ENCODE data around the gene ZBTB16. TPM values are rescaled to one million over a fixed set of nuclear protein-coding genes. Genes with fewer than 3 reads are reported as not detected.

Gene ZBTB16
- total and polyA plus RNA-seq, 2 of the 4 experiments (the other 2 are of a cell fraction): not detected

DNA sequence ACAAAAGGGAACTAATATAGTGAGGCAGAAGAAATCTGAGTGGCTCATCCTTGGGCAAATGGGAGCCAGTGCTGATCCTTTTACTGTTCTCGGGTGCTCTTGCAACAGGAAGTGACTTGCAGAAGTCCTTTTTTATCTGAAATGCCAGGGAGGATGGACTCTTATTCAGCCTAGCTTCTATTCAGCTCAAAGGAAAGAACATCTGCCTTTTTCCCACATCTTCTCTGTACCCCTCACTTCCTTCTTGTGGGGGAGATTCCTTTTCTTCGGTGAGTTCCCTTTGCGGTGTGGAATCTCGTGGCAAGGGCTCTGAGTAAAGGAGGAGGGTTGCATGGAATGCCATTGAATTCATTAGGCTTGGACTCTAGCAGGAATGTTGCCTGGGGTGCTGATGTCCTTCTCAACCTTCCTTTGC, 76.2 kb downstream of the ZBTB16 start:
- H3K4me2 ChIP-seq (ENCODE audit: low read depth, low read length): no peak overlapping the region
- no peak overlapping the region for H2BK5ac ChIP-seq (ENCODE audit: low read depth, low read length, poor library complexity, severe bottlenecking)
- POLR2A ChIA-PET (ENCODE audit: unreplicated experiment): no interaction called here
- no peak overlapping the region for H4K5ac ChIP-seq (ENCODE audit: low read depth, low read length)
- H4K20me1 ChIP-seq (ENCODE audit: insufficient read depth, low read length): no peaks in the 10 kb centered on the region
- H3K18ac ChIP-seq (ENCODE audit: low read depth, low read length): no peak overlapping the region
- H3K23ac ChIP-seq (ENCODE audit: low read depth, low read length): no peak overlapping the region
- H2AFZ ChIP-seq (replicated peaks; ENCODE audit: low read length, poor library complexity): no peak overlapping the region
- H3K4ac ChIP-seq (ENCODE audit: low read depth, low read length): no peak overlapping the region
- H3K79me1 ChIP-seq (ENCODE audit: low read depth in 1 of 2, low read length in 2 of 2): no peaks in the 10 kb centered on the region
- peaks cover 25% of the 10 kb centered on the region for H3K27me3 ChIP-seq (ENCODE audit: control insufficient read depth, insufficient read depth, low read length)
- H3K36me3 ChIP-seq (ENCODE audit: control insufficient read depth, insufficient read depth, low read length): no peaks in the 10 kb centered on the region
- H3K56ac ChIP-seq (ENCODE audit: extremely low read depth, insufficient read depth, low read length): no peak overlapping the region
- no peak overlapping the region for H2BK20ac ChIP-seq (ENCODE audit: low read depth, low read length)
- no peak overlapping the region for H4K91ac ChIP-seq (ENCODE audit: insufficient read depth, low read depth, low read length)
- TF ChIP-seq NFE2L2 (IDR thresholded peaks at IDR 0.05; ENCODE audit: low read depth, low read length): no peak
- TF ChIP-seq POLR2A (IDR thresholded peaks at IDR 0.05; ENCODE audit: low read depth, low read length): no peak
- no TSS peak for BruUV-seq (replicated peaks)
- no peak overlapping the region for H2AK5ac ChIP-seq (ENCODE audit: low read depth, low read length)
- no peak overlapping the region for H2BK120ac ChIP-seq (ENCODE audit: low read depth, low read length)
- no peaks in the 10 kb centered on the region for H3K9me1 ChIP-seq (ENCODE audit: insufficient read depth, low read length)
- dilution Hi-C loops (cut with HindIII; ENCODE audit: low sequenced_read_pairs, unreplicated experiment): no loop called here
- no peak overlapping the region for H3K9ac ChIP-seq (ENCODE audit: low read depth, low read length)
- H3K9me3 ChIP-seq (ENCODE audit: control insufficient read depth, insufficient read depth, low read length): no peaks in the 10 kb centered on the region
- H3K14ac ChIP-seq (replicated peaks; ENCODE audit: low read depth, low read length): no peak overlapping the region
- DNase-seq (no peak), ATAC-seq (ENCODE audit: low read depth) (no peak)
- H3K4me3 ChIP-seq (ENCODE audit: insufficient read depth, low read depth, low read length): no peak overlapping the region
- intact Hi-C loops (cut with micrococcal nuclease): no loop called here
- no CpG with 5 or more reads among the region's 4 CpGs for WGBS, 2 experiments (ENCODE audit: extremely low coverage in 2 of 2, insufficient read length in 1 of 2)
- no peak overlapping the region for H3K27ac ChIP-seq (ENCODE audit: insufficient read depth, low read length)
- no peak overlapping the region for H4K8ac ChIP-seq (ENCODE audit: low read depth in 2 of 2, low read length in 2 of 2)
- no peaks in the 10 kb centered on the region for H3K4me1 ChIP-seq (ENCODE audit: control insufficient read depth, insufficient read depth, low read length)
- no peak overlapping the region for H2BK15ac ChIP-seq (ENCODE audit: low read depth, low read length)
- H2AK9ac ChIP-seq (replicated peaks; ENCODE audit: low read depth, low read length, poor library complexity): no peak overlapping the region
- CTCF ChIA-PET: no interaction called here
- in situ Hi-C loops (cut with MboI; ENCODE audit: low sequenced_read_pairs): no loop called here

Data from IMR-90 (cell line).